VCaP (cell line): ENCODE results near the gene MLLT10.
A peak's percentile ranks its signal among the peaks of the same experiment; 100 is the strongest.

Experiments used
- H3K27ac ChIP-seq: fragments of 450-650 bp; 2 replicates; pipeline ENCODE4 v1.5.1; 2017
- CTCF ChIP-seq: fragments of 450-650 bp; conservative IDR thresholded peaks from 2 replicates; pipeline ENCODE4 v1.5.1; 2017; ENCODE audit warnings: mild to moderate bottlenecking, moderate library complexity

MLLT10 gene

GRCh38 chr10:21634599-21635365 lies 100.8 kb downstream of the MLLT10 start:
- H3K27ac ChIP-seq, result peak overlapping the region; percentile 11; the same call in 1 of the 2 replicates

GRCh38 chr10:21637795-21638194 lies 103.8 kb downstream of the MLLT10 start:
- H3K27ac ChIP-seq, result peak overlapping the region; percentile 46
- no peak for TF ChIP-seq CTCF

More at GRCh38 chr10:21634599-21635365, 100.8 kb downstream of the MLLT10 start:
- no peak for TF ChIP-seq CTCF

DNA sequence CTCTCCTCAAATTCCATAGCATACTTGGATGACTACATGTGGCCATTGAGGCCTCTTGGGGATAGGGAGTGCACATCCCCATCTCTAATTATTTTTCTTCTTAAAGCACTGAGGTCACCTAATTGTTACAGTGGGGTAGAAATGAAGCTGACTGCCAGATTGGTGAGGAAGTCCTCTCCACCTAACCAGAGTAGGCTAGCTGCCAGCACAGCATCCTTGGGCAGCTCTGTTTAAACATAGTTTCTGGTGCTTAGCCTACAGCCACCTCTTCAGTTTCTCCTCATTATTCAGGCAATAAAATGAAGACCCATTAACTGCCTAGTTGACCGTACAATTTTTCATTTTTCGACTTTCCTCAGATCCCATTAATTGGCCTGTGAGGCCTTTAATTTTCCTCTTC lies 104.6 kb downstream of the MLLT10 start:
- TF ChIP-seq CTCF, result no peak

GRCh38 chr10:21648040-21648439 lies 114.0 kb downstream of the MLLT10 start:
- H3K27ac ChIP-seq, result no peak overlapping the region

More for the DNA sequence above, 104.6 kb downstream of the MLLT10 start:
- H3K27ac ChIP-seq, result peak overlapping the region; percentile 1; the same call in 1 of the 2 replicates

DNA sequence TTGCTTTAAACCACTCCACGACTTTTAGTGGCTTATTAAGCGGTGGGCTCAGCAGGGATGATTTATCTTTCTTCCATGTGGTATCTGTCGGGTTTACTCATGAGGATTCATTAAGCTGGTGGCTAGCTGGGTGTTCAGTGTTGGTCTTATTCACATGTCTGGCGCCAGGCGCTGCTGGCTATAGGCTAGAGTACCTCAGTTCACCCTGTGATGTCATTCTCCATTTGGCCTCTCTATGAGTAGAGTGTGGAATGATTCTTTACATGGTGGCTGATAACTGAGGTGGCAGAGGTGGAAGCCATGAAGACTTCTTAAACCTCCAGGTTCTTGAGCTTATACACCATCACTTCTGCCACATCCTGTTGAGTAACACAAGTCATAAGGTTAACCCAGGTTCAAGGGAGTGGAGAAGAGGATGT lies 115.4 kb downstream of the MLLT10 start:
- TF ChIP-seq CTCF, result no peak
- no peak overlapping the region for H3K27ac ChIP-seq

More at GRCh38 chr10:21648040-21648439, 114.0 kb downstream of the MLLT10 start:
- no peak for TF ChIP-seq CTCF

DNA sequence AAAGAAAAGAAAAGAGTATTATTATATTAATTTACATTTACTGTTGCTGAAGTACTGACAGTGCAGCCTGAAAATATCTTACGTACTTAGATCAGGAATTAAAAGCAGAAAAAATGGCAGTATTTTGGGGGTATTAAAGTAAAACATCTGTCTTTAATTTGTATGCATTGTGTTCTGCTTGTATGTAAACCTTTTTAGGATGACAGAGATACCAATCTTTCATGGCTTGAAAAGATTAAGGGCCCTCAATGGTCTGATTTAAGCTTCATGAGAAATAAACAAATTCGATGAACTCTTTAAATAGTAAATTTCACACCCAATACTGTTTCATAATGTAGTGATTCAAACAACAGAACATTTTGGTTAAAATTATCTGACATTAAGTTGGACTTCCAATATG lies 116.3 kb downstream of the MLLT10 start:
- TF ChIP-seq CTCF, result no peak
- H3K27ac ChIP-seq, result no peak overlapping the region

DNA sequence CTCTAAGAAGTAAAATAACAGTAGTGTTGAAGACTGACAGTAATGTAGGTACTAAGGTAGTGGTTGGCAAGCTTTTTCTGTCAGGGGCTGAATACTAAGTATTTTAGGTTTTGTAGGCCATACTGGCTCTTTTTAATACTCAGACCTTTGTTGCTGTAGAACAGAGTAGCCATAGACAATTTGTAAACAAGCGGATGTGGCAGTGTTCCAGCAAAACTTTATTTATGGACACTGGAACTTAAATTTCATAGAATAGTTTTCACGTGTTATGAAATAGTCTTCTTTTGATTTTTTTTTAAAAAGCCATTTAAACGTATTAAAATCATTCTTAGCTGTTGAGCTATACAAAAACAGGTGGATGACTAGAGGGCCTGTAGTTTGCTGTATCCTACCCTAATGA lies 121.2 kb downstream of the MLLT10 start:
- TF ChIP-seq CTCF, result no peak
- H3K27ac ChIP-seq, result no peak overlapping the region
